ENCODE data around the gene CKS2. TPM values are rescaled to one million over a fixed set of nuclear protein-coding genes. Genes with fewer than 3 reads are reported as not detected.

CKS2 gene
- total RNA-seq, 1 experiment from 2014 or later, result 299 TPM

GRCh38 chr9:89352451-89352850 is 41.5 kb downstream of the CKS2 start:
- ChIA-PET CTCF (no interaction called here), POLR2A (no interaction called here)

More at GRCh38 chr9:89352451-89352850, 41.5 kb downstream of the CKS2 start:
- no peak overlapping the region for H3K27ac Mint-ChIP-seq
- H3K4me3 Mint-ChIP-seq, result no peak overlapping the region
- peaks cover 92% of the 10 kb centered on the region for H3K36me3 Mint-ChIP-seq
- no peaks in the 10 kb centered on the region for H3K27me3 Mint-ChIP-seq (ENCODE audit: low read depth)
- no peak for TF ChIP-seq ZNF416 (CRISPR knock-in tag; IDR thresholded peaks at IDR 0.05)
- TF ChIP-seq ZNF232 (CRISPR knock-in tag; IDR thresholded peaks at IDR 0.05), result no peak
- TF ChIP-seq ESRRA (CRISPR knock-in tag; IDR thresholded peaks at IDR 0.05; ENCODE audit: borderline replicate concordance), result no peak
- TF ChIP-seq USF2 (CRISPR knock-in tag; IDR thresholded peaks at IDR 0.05), result no peak
- no peak for TF ChIP-seq IRF1 (CRISPR knock-in tag; IDR thresholded peaks at IDR 0.05)
- TF ChIP-seq NR1H2 (CRISPR knock-in tag; IDR thresholded peaks at IDR 0.05), result no peak
- no peak for TF ChIP-seq ZNF263 (CRISPR knock-in tag; IDR thresholded peaks at IDR 0.05; ENCODE audit: low read depth)
- TF ChIP-seq AFF4 (CRISPR knock-in tag; IDR thresholded peaks at IDR 0.05; ENCODE audit: borderline replicate concordance), result no peak
- TF ChIP-seq PREB (CRISPR knock-in tag; IDR thresholded peaks at IDR 0.05; ENCODE audit: borderline replicate concordance), result no peak
- no peak for TF ChIP-seq ATF3 (CRISPR knock-in tag; conservative IDR thresholded peaks at IDR 0.05)
- TF ChIP-seq ATF2 (CRISPR knock-in tag; IDR thresholded peaks at IDR 0.05; ENCODE audit: borderline replicate concordance, low read depth), result no peak
- no peak for TF ChIP-seq ZMAT4 (CRISPR knock-in tag; IDR thresholded peaks at IDR 0.05)
- no peak for TF ChIP-seq MYBL2 (CRISPR knock-in tag; IDR thresholded peaks at IDR 0.05)
- TF ChIP-seq RORB (CRISPR knock-in tag; IDR thresholded peaks at IDR 0.05), result no peak
- ATAC-seq (no peak), DNase-seq (ENCODE audit: low spot score) (no peak)
- no peaks in the 10 kb centered on the region for H3K9me3 Mint-ChIP-seq
- H3K4me1 Mint-ChIP-seq, result no peaks in the 10 kb centered on the region
